BLaER1 (cell line): ENCODE measurements around the gene ST3GAL4.

Experiments used
- H3K27ac ChIP-seq: shearing (Covaris generic); formaldehyde crosslinking; 2 replicates; pipeline ENCODE4 v1.8.1; 2022
- H3K27me3 ChIP-seq: shearing (Covaris generic); formaldehyde crosslinking; 2 replicates; pipeline ENCODE4 v1.8.1; 2022
- H3K36me3 ChIP-seq: shearing (Covaris generic); formaldehyde crosslinking; 2 replicates; pipeline ENCODE4 v1.8.1; 2022
- H3K4me1 ChIP-seq: shearing (Covaris generic); formaldehyde crosslinking; 2 replicates; pipeline ENCODE4 v1.8.1; 2022
- H3K4me2 ChIP-seq: shearing (Covaris generic); formaldehyde crosslinking; 2 replicates; pipeline ENCODE4 v1.8.1; 2022
- H3K4me3 ChIP-seq: shearing (Covaris generic); formaldehyde crosslinking; 2 replicates; pipeline ENCODE4 v1.8.1; 2022
- H3K9ac ChIP-seq: shearing (Covaris generic); formaldehyde crosslinking; 2 replicates; pipeline ENCODE4 v1.8.1; 2022
- H3K9me3 ChIP-seq: shearing (Covaris generic); formaldehyde crosslinking; 2 replicates; pipeline ENCODE4 v1.8.1; 2022
- H4K20me1 ChIP-seq: shearing (Covaris generic); formaldehyde crosslinking; 2 replicates; pipeline ENCODE4 v1.8.1; 2022
- Cebpa-rat ChIP-seq: shearing (Covaris generic); IDR thresholded peaks from 2 replicates; pipeline ENCODE4 v1.8.1; 2022

The ST3GAL4 gene

DNA sequence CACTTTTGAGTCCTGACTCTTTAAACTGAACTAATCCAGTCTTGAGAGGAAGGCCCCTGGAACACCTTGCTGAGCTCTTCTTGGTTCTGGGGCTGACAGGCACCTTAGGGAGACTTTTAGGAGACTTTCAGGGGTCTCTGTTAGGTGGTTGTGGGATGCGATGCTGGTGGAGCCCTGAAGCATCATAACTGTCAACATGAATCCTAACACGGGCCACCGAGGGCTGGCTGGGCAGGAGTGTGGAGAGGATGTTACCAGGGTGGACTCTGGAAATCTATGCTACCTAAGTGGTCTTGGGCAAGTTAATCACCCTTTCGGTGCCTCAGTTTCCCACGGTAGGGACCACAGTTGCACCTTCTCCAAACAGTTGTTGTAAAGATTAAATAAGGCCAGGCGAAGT, 106.5 kb downstream of the ST3GAL4 start:
- Histone ChIP-seq H3K9ac (no peak overlapping the region), H4K20me1 (no peaks in the 10 kb centered on the region), H3K27me3 (no peaks in the 10 kb centered on the region), H3K27ac (no peak overlapping the region), H3K4me1 (peaks cover 93% of the 10 kb centered on the region), H3K4me2 (no peak overlapping the region), H3K9me3 (no peaks in the 10 kb centered on the region), H3K36me3 (no peaks in the 10 kb centered on the region), H3K4me3 (no peak overlapping the region)
- no peak for TF ChIP-seq Cebpa-rat

DNA sequence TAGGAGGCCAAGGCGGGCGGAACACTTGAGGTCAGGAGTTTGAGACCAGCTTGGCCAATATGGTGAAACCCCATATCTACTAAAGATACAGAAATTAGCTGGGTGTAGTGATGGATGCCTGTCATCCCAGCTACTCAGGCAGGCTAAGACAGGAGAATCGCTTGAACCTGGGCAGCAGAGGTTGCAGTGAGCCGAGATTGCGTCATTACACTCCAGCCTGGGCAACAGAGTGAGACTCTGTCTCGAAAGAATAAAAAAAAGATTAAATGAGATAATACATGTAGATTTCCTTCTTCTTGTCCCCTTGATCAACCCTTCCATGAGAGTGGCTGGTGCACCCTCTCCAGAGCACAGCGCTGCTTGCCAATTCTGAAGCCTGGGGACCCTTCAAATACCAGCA, 106.9 kb downstream of the ST3GAL4 start:
- Histone ChIP-seq H3K4me2 (no peak overlapping the region), H4K20me1 (no peaks in the 10 kb centered on the region), H3K36me3 (no peaks in the 10 kb centered on the region), H3K27me3 (no peaks in the 10 kb centered on the region), H3K4me1 (peaks cover 93% of the 10 kb centered on the region), H3K9ac (no peak overlapping the region), H3K4me3 (no peak overlapping the region), H3K27ac (0 out of 2 replicates have a peak overlapping the region, but pooled peaks have one; percentile 6), H3K9me3 (no peaks in the 10 kb centered on the region)
- 0 out of 2 replicates have a peak, but pooled peaks have one; percentile 20 for TF ChIP-seq Cebpa-rat
